ENCODE results near the gene CADM1. TPM values are rescaled to one million over a fixed set of nuclear protein-coding genes. Genes with fewer than 3 reads are reported as not detected.

Gene CADM1
- total RNA-seq: under 1 TPM; 0.47 to 0.63 TPM

DNA sequence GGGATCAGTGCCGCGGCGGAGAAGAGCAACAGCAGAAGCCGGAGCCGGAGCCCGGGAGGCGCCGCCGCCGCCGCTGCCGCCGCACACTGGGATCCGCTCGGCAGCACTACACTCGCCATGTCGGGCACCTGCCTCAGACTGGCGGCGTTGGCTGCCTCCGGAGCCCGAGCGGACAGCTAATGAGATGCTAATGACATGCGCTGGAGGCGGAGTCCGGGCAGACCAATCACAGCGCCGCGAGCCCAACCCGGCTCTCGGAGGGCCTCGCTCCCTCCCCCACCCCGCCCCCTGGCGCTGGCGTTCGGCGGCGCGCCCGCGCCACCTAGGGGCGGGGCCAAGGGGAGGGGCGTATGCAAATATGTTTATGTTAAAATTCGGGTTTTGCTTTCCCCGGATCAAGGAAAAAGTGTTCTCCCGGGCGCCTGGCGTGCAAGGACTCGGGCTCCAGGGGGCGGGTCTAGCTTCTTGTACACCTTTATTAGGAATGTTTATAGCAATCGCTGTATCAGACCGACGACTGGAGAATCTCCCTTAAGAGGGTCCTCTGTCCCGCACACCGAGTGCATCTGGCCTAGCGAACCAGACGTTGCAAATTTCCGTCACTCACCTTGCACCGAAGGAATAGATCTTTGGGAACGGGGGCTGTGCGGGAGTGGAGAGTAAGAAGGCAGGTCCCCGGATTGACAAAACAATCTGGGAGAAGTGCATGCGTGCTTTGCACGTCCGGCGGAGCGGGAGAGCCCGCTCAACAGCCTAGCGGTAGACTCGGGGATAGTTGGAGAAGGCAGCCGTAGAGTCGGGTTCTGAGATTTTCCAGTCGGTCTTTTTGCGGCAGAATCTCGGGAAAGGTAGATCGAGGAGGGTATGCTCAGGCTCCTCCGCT is at the start of gene CADM1:
Gene CADM1, minus strand, starts transcription at position 140 of the 883 bp plus-strand sequence.
- TF ChIP-seq, protein P1, sequence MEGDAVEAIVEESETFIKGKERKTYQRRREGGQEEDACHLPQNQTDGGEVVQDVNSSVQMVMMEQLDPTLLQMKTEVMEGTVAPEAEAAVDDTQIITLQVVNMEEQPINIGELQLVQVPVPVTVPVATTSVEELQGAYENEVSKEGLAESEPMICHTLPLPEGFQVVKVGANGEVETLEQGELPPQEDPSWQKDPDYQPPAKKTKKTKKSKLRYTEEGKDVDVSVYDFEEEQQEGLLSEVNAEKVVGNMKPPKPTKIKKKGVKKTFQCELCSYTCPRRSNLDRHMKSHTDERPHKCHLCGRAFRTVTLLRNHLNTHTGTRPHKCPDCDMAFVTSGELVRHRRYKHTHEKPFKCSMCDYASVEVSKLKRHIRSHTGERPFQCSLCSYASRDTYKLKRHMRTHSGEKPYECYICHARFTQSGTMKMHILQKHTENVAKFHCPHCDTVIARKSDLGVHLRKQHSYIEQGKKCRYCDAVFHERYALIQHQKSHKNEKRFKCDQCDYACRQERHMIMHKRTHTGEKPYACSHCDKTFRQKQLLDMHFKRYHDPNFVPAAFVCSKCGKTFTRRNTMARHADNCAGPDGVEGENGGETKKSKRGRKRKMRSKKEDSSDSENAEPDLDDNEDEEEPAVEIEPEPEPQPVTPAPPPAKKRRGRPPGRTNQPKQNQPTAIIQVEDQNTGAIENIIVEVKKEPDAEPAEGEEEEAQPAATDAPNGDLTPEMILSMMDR (IDR thresholded peaks at IDR 0.05): peak; percentile 59
- Mint-ChIP-seq H3K4me3 (peak within 1 kb of the TSS; percentile 55), H3K9me3 (no peaks in the 10 kb centered on the region), H3K27me3 (peaks cover 30% of the 10 kb centered on the region), H3K4me1 (ENCODE audit: low read depth) (peaks cover 11% of the 10 kb centered on the region), H3K27ac (no peak within 1 kb of the TSS), H3K36me3 (ENCODE audit: low read depth) (no peaks in the 10 kb centered on the region)
- POLR2A ChIA-PET: no interaction called here
- ATAC-seq: peak; percentile 91
- CTCF ChIA-PET: no interaction called here
- intact Hi-C loops (cut with micrococcal nuclease): no loop called here
- DNase-seq: peak; percentile 72

DNA sequence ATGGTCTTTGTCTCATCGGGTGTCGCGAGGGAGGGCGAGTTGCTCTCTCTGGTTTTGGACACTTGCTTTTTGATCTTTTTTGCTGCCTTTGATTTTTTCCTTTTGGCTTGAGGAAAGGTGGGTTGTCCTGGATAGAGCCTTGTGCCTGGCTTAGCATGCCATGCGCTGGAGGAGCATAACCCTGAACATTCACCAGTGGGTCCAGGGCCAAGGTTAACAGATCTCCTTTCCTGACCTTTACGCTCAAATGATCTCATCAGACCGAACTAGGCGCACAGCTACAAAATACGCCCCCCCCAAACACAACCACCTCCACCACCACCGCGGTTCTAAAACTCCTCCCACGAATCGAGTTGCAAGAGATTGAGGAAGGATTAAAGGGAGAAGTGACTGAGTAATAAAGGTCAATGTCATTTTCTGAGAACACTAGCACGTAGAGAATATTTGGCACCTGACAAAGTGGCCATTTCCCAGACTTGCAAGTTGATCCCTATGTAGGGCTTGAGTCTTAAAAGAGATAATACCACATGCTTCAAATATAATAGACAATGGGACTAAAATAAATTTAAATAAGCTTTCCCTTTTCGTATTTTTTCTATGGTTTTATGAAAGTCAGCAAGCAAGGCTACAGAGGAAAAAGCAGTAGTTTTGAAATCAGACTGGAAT is 48.7 kb upstream of the CADM1 start:
- Mint-ChIP-seq H3K4me3 (no peak overlapping the region), H3K4me1 (ENCODE audit: low read depth) (no peaks in the 10 kb centered on the region), H3K9me3 (no peaks in the 10 kb centered on the region), H3K27me3 (no peaks in the 10 kb centered on the region), H3K27ac (no peak overlapping the region), H3K36me3 (ENCODE audit: low read depth) (no peaks in the 10 kb centered on the region)
- intact Hi-C loops (cut with micrococcal nuclease): no loop called here
- ATAC-seq (no peak), DNase-seq (no peak)
- CTCF ChIA-PET: no interaction called here
- POLR2A ChIA-PET: no interaction called here
- TF ChIP-seq, protein P1 (IDR thresholded peaks at IDR 0.05): no peak

DNA sequence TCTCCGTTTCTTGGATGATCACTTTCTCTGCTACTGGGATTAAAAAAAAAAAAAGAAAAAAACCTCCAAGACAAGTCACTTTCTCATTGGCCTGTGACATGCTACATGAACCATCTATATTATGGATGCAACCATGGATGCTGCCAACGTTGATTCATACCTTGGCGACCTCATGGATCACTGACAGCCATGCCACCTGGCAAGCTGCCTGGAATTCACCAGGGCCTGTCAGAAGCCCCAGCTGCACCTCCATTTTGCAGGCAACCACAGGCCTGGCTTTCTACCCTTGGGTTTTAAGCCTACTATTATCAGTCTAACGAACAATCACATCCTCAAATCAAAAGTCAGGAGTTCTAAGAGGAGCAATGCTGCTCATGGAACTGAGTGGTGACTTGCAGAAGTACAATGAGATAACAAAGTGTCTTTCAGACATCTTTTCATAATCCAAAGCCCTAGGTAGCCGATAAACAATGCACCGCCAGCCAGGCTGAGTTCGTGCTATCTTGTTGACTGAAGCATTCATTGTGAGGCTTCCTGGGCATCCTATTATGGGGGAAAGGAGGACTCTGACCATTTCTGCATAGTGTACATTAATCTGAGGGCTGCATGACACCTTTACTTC is 48.0 kb upstream of the CADM1 start:
- no peaks in the 10 kb centered on the region for H3K9me3 Mint-ChIP-seq
- CTCF ChIA-PET: no interaction called here
- no peak for ATAC-seq

DNA sequence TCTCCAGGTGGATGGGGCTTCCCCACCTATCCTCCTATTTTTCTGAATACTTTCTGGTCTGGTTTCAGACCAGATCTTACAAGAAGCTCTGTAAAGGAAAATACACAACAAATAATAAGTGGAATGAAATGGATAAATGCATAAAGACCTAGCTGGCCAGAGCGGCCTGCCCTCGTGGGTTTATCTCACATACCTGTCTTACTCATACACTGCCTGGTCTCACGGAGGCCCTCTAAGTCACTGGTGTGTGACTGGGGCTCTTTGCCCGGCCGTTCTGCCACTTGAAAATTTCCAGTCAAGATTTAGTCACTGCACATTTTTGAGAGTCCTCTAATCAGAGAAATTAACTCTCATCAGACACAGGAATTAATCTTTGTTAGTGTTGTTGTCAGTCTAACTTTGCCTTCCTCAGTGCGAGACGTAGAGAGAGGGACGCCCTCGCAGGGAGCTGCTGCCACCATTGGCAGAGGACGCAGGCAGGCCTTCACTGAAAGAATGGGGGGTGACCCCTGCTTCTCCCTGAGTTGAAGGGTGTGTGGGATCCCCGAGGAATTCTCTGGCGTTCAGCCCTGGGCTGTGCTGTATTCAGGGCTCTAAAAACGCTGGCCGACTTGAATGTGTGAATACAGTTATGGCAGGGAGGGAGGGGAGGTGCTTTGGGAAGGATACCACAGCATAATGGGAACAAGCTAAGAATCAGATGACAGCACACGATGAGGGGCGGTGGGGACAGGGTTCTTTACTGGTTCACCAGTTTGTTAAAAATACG is 46.3 kb upstream of the CADM1 start:
- TF ChIP-seq, protein P1 (IDR thresholded peaks at IDR 0.05): no peak
- Mint-ChIP-seq H3K9me3 (no peaks in the 10 kb centered on the region), H3K27ac (no peak overlapping the region), H3K4me3 (no peak overlapping the region), H3K4me1 (ENCODE audit: low read depth) (no peaks in the 10 kb centered on the region), H3K27me3 (peaks cover 1% of the 10 kb centered on the region), H3K36me3 (ENCODE audit: low read depth) (no peaks in the 10 kb centered on the region)
- intact Hi-C loops (cut with micrococcal nuclease): no loop called here
- POLR2A ChIA-PET: no interaction called here
- CTCF ChIA-PET: no interaction called here
- DNase-seq (no peak), ATAC-seq (no peak)

More for the DNA sequence above, 48.0 kb upstream of the CADM1 start:
- intact Hi-C loops (cut with micrococcal nuclease): no loop called here
- H3K4me1 Mint-ChIP-seq (ENCODE audit: low read depth): no peaks in the 10 kb centered on the region
- H3K27ac Mint-ChIP-seq: no peak overlapping the region
- TF ChIP-seq, protein P1 (IDR thresholded peaks at IDR 0.05): no peak
- no peaks in the 10 kb centered on the region for H3K27me3 Mint-ChIP-seq
- no peak overlapping the region for H3K4me3 Mint-ChIP-seq
- DNase-seq: no peak
- POLR2A ChIA-PET: no interaction called here
- no peaks in the 10 kb centered on the region for H3K36me3 Mint-ChIP-seq (ENCODE audit: low read depth)
